Activated effector memory CD4-positive, alpha-beta T cell treated with anti-CD3 and anti-CD28 coated beads, Interleukin-2, amount 50 U/mL, for 16 hours (primary cell): ENCODE measurements around the gene UNC13B.
"Not testable (repeated sequence)": the region's sequence is repeated elsewhere in the genome, so short reads cannot be mapped to it uniquely, and the experiment has no call there.

ENCODE experiments used
- DNase-seq: peaks from one replicate; pipeline ENCODE4 v3.0.0-alpha.2; 2020

Gene UNC13B

GRCh38 chr9:35229066-35229778 is 67.4 kb downstream of the UNC13B start:
- no peak for DNase-seq

GRCh38 chr9:35229779-35230143 is 68.0 kb downstream of the UNC13B start:
- DNase-seq, result no peak

GRCh38 chr9:35232867-35233544 is 71.2 kb downstream of the UNC13B start:
- no peak for DNase-seq

- DNase-seq, result no peak
Observed at GRCh38 chr9:35236692-35237091, 74.9 kb downstream of the UNC13B start.

GRCh38 chr9:35237311-35237710 is 75.5 kb downstream of the UNC13B start:
- no peak for DNase-seq

GRCh38 chr9:35245945-35246344 is 84.1 kb downstream of the UNC13B start:
- not testable (repeated sequence) for DNase-seq

- DNase-seq, result no peak
Observed at GRCh38 chr9:35253075-35253474, 91.3 kb downstream of the UNC13B start.

- DNase-seq, result no peak
Observed at GRCh38 chr9:35254237-35254636, 92.4 kb downstream of the UNC13B start.

DNA sequence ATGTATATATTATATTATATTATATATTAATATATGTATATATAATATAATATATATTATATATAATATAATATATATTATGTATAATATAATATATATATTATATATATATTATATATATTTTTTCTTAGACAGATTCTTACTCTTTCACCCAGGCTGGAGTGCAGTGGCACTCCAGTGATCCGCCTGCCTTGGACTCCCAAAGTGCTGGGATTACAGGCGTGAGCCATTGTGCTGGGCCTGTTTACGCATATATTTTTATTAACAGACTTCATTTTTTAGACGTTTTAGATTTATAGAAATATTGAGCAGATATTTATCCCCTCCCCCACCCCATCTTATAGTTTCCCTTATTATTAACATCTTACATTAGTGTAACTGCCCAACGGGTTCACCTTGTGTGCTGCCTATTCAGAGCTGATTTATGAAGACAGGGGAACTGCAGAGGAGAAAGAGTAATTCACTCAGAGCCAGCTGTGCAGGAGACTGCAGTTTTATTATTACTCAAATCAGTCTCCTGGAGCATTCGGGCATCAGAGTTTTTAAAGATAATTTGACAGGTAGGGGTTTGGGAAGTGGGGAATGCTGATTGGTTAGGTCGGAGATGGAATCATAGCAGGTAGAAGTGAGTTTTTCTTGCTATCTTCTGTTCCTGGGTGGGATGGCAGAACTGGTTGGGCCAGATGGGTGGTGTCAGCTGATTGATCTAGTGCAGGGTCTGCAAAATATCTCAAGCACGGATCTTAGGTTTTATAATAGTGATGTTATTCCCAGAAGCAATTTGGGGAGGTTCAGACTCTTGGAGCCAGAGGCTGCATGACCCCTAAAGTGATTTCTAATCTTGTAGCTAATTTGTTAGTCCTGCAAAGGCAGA is 93.4 kb downstream of the UNC13B start:
- DNase-seq, result no peak

DNA sequence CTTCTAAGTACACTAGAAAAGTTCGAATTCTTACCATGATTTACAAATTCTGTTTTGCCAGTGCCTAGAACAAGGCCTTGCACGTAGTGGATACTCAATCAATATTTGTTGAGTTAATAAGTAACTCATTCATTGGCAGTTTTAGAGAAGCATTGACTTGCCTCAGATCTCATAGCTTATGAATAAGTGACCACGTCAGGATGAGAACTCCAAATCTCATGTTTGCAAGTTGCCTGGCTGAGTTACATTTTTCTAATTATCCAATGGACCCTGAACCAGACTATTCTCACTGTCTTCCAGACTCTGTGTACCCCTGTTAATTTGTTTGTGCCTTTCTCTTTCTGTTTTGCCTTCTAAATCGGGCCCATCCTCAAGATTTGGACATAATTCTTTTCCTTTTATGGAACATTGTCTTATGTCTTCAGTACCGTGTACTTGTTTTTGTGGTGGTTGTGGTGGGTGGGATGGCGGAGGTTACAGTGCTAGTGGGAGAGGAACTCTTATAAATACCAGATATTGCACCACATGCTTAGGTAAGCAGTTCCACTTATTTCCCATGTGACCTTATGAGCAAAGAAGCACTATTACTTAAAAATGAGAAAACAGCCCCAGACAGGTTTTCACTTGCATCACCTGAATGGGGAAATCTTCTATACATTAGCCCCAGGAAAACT is 96.3 kb downstream of the UNC13B start:
- no peak for DNase-seq

DNA sequence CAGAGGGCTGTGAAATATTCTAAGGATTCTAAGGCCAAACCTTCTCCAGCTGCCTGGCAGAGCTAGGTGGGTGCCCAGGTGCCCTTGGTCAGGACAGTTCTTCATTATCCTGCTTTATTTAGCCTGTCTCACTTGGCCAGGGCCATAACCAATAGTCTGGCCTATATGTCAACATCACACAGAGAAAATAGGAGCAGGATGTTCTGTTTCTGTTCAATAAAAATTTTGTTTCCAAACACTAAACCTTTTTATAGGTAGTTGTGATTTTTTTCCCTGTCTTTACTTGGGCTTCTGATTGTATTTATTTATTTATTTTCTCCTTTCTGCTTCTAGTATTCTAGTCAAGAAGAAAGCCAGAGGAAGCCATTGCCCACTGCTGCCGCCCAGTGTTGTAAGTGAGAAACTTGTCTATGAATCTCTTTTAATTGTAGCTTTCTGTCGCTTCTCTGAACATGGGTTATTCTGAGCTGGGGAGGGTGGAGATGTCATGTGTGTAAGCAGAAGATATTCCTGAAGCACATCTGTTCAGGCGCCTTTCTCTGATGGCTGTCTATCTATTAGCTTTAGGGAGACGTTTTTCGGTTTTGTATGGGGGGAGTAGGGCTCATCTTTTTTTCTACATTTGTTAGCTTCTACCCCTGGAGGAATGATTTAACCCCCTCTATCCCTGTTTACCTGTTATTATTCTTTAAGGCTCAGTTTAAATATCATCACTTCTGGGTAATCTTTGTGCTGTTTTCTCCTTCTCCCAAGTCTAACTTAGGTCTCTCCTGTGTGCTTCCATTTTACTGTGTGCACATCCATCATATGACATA is 97.1 kb downstream of the UNC13B start:
- peak; percentile 72 for DNase-seq

- no peak for DNase-seq
Observed at GRCh38 chr9:35260186-35260585, 98.4 kb downstream of the UNC13B start.

DNA sequence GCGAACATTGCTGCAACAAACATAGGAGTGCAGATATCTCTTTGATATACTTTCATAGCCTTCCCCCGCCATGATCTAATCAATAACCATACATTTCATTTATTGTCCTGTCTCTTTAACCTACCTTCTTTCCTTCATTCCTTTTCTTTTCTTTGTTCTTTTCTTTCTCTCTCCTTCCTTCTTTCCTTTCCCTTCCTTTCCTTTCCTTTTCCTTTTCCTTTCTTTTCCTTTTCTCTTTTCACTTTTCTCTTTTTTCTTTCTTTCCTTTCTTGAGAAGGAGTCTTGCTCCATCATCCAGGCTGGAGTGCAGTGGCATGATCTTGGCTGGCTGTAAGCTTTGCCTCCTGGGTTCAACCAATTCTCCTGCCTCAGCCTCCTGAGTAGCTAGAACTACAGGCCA is 100.3 kb downstream of the UNC13B start:
- no peak for DNase-seq

- DNase-seq, result no peak
Observed at GRCh38 chr9:35267710-35268109, 105.9 kb downstream of the UNC13B start.

DNA sequence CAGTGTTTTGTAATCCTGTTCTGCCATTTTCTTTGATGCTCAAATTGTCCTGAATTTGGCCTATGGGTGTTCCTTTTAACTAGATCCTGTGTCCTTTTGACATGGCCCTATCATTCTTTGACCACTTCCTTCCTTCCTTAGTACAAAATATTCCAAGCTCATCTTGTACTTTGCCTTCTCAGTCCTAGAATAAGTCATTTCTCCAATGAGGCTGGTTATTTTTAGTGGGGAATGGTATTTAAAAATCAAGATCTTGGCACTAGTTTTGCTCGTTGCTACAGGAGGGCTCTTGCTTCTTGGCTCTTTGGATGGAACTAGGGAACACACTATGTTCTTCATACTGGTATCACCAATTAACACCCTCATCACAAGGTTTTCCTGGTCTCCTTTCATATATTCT is 108.1 kb downstream of the UNC13B start:
- no peak for DNase-seq

DNA sequence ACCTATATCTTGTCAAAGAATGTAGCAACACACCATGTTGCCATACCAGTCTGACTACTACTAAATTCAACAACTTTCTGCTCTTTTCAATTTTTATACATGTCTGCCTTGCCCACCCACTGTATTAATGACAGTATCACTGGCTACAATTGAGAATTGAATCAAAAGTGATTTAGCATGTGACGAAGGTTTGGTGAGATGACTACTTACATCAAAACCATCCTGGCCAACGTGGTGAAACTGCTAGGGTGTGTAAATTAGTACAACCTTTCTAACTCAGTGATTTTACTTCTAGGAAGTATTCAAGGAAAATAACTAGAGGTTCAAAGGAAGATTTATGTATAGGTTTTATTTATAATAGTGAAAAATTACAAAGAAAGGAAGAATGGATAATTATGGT is 109.8 kb downstream of the UNC13B start:
- no peak for DNase-seq

GRCh38 chr9:35272989-35273388 is 111.2 kb downstream of the UNC13B start:
- DNase-seq, result no peak

GRCh38 chr9:35273591-35273990 is 111.8 kb downstream of the UNC13B start:
- DNase-seq, result no peak

DNA sequence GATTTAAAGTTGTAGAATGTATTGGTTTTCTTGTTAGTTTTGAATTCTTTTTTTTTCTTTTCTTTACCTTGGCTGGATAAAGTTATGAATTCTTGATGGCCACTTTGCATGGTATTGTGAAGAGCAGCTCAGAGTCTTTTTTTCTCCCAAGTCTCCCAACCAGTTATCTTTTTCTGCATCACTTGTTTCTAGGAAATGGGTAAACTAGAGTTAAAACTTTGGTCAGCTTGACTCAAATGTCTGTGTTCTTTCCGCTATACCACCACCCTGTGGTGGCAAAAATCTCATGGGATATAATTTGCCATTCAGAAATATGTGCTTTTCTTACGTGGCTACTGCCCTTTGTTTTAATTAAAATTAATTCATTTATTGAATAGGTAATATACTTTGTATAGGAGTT is 113.2 kb downstream of the UNC13B start:
- no peak for DNase-seq

GRCh38 chr9:35277171-35277520 is 115.3 kb downstream of the UNC13B start:
- DNase-seq, result no peak

DNA sequence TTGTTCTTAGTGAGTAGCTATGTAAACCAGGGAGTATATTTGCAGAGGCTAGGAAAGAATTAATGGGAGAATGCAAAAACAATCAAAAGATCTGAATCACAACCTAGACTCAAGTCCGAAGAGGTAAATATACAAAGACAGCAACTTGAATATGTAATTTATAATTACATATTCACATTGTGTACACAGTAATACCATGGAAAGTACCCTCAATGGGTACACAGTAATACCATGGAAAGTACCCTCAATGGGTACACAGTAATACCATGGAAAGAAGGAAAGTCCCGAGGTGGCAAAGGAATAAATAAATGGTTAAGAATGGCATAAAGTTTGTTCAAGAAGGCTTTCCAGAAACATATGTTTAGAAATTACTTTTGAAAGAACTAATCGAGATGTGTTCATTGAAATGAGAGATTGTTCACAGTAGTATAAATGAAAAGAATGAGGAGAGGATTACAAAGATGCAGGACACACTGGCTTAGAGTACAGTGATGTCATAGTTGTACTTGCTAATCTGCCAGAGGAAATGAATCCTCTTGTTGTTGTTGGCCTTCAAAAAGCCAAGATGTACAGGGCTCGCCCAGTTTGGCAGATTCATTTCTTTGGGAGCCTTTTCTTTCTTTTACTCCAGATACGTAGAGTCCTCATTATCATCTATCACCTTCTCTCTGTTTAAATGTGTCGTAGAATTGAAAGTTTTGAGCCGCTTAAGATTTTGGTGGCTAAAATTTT is 116.0 kb downstream of the UNC13B start:
- DNase-seq, result no peak

- DNase-seq, result no peak
Observed at GRCh38 chr9:35279946-35280345, 118.1 kb downstream of the UNC13B start.
